ENCODE results near the gene FAM151B. TPM values are rescaled to one million over a fixed set of nuclear protein-coding genes. Genes with fewer than 3 reads are reported as not detected.
"Not testable (repeated sequence)": the region's sequence is repeated elsewhere in the genome, so short reads cannot be mapped to it uniquely, and the experiment has no call there.

The FAM151B gene
- total RNA-seq, 4 donors from 2014 or later = 0.79 to 5.7 (median 4.1) TPM

DNA sequence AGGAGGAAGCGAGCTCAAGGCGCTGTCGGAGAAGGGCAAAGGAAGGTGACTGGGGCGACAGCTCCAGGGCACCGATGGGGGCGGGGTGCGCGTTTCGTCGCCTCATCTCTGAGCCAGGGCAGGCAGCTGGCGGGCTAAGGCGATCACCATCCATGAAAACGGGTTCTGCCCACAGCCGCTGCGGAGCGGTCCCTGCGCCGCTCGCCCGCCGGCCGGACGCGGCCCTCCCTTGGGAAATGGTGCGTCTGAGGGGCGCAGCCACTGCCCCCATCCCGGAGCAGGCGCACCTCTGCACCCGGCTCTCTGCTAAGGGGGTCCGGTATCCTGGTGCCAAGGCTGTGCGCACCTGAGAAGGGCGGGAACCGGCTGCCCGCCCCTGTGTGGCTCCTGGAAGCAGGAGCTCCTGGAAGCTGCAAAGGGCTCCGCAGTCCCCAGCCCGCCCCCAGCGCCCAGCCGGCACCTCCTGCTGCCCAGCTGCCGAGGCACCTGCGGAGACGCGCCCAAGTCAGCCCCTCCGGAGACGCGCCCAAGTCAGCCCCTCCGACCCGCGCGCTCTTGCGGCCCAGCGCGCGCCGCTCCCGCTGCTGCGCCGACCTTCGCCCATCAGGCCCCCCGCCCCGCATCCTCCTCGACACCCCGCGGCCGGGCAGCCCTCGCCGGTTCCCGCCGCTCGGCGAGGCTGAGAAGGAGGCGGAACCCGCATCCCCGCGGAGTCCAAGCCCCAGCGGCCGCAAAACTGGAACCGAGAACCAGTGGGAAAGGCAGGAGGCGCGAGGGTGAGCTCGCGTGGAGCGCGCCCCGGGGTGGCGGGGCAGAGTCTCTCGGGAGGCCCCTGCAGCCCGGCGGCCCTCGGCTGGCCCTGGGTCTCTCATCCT is 81.4 kb downstream of the FAM151B start:
- DNase-seq (ENCODE audit: low spot score) (no peak), ATAC-seq (ENCODE audit: low FRiP score) (no peak)
- TF ChIP-seq, protein P1, sequence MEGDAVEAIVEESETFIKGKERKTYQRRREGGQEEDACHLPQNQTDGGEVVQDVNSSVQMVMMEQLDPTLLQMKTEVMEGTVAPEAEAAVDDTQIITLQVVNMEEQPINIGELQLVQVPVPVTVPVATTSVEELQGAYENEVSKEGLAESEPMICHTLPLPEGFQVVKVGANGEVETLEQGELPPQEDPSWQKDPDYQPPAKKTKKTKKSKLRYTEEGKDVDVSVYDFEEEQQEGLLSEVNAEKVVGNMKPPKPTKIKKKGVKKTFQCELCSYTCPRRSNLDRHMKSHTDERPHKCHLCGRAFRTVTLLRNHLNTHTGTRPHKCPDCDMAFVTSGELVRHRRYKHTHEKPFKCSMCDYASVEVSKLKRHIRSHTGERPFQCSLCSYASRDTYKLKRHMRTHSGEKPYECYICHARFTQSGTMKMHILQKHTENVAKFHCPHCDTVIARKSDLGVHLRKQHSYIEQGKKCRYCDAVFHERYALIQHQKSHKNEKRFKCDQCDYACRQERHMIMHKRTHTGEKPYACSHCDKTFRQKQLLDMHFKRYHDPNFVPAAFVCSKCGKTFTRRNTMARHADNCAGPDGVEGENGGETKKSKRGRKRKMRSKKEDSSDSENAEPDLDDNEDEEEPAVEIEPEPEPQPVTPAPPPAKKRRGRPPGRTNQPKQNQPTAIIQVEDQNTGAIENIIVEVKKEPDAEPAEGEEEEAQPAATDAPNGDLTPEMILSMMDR (IDR thresholded peaks at IDR 0.05) = no peak

DNA sequence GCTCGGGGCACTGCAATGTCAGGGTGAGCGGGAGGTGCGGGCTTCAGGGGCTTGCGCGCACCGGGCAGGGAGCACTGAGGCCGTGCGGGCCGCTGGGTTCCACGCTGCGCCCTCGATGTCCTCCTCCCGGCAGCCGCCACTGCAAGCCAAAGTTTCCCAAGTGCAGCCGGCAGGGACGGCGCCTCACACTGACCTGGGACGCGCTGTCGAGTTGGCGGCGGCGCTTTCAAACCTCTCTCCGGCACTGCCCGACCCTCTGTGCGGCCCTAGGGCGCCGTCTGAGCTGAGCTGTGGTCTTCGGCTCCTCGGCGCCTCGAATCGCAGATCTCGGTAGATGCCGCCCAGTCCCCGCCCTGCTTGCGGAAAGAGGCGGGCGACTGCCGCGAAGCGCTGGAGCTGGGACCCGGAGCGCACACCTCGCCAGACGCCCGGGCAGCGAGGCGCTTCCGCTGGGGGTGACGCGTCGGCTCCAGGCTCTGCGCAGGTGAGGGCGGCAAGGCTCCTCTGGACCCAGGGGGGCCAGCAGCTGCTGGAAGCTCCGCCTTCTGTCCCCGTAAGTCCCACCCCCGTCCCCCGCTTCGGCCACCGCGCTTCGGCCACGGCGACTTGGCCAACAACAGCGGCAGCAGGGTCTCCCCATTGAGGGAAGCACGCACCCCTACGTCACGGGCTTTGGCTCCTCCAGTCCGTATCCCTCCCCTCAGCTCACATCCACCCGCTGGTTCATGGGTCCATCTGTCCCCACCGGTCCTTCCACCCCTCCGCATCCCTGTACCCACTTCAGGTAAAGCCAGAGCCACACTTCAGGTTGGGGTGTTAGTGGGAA is 82.3 kb downstream of the FAM151B start, which contains the start of gene ANKRD34B:
ANKRD34B (minus strand) TSS at position 320 of the 826 bp plus-strand sequence. CDS start 10,261 bp downstream, outside the sequence.
- no peak for DNase-seq (ENCODE audit: low spot score)
- ATAC-seq (ENCODE audit: low FRiP score) = peak; percentile 11

DNA sequence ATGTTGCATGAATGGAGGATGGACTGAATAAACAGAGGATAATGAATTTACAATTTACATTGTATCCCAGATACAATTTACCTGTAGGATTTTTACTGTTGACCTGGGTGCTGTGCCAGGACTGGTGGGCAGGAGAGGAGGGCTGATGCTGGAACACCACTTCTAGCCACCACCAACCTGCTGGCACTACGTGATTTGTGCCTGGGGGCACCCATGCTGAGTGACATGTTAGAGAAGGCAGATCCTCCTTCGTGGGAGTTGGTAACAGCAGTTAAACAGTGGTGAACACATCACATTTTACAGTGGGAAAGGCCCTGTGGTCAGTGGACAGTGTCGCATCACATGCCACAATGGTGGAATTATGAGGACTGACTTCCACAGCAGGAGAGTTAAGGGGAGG is 85.2 kb downstream of the FAM151B start:
- TF ChIP-seq, protein P1 (IDR thresholded peaks at IDR 0.05) = no peak
- DNase-seq (ENCODE audit: low spot score) (no peak), ATAC-seq (ENCODE audit: low FRiP score) (no peak)

More for the DNA sequence above, 82.3 kb downstream of the FAM151B start, which contains the start of gene ANKRD34B:
- TF ChIP-seq, protein P1 (IDR thresholded peaks at IDR 0.05) = no peak

DNA sequence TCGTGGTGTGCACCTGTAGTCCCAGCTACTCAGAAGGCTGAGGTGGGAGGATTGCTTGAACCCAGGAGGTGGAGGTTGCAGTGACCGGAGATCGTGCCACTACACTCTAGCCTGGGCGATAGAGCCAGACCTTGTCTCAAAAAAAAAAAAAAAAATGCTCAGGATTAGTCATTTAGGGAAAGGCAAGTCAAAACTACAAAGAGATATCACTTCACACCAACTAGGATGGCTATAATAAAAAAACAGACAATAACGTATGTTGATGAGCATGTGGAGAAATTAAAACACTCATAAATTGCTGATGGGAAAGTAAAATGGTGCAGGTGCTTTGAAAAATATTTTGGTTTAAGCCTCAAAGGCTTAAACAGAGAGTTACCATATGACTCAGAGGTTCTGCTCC is 88.5 kb downstream of the FAM151B start:
- ATAC-seq (ENCODE audit: low FRiP score) (no peak), DNase-seq (ENCODE audit: low spot score) (no peak)
- TF ChIP-seq, protein P1 (IDR thresholded peaks at IDR 0.05) = no peak

DNA sequence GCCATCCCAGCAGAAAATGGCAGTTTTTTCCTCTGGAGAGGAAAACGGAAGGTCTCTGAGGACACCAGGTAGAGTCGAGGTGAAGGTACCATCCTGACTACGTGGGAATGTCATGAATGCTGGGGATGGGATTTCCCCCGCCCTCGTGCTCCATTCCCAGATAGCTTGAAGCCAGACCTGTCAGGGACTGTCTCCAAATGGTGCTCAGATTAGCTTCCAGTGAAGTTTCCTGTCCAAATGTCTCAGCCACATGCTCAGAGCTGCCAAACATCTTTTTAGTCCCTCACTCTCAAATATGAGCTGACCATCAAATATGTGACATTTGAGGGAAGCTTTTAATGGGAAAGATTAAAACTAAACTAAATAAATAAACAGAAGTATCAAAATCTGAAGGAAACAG is 89.8 kb downstream of the FAM151B start:
- ATAC-seq (ENCODE audit: low FRiP score) (no peak), DNase-seq (ENCODE audit: low spot score) (no peak)
- TF ChIP-seq, protein P1 (IDR thresholded peaks at IDR 0.05) = no peak

DNA sequence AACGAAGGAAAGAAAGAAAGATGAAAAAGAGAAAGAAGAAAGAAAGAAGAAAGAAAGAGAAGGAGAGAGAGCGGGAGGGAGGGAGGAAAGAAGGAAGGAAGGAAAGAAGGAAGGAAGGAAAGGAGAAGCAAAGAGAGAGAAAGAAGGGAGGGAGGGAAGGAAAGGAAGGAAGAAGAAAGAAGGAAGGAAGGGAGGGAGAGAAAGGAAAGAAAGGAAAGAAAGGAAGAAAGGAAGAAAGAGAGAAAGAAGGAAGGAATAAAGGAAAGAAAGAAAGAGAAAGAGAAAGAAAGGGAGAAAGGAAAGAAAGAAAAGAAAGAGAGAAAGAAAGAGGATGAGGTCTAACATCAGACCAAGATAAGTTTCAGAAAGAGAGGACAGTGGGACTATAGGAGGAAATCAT is 91.2 kb downstream of the FAM151B start:
- DNase-seq (ENCODE audit: low spot score) (no peak), ATAC-seq (ENCODE audit: low FRiP score) (no peak)

DNA sequence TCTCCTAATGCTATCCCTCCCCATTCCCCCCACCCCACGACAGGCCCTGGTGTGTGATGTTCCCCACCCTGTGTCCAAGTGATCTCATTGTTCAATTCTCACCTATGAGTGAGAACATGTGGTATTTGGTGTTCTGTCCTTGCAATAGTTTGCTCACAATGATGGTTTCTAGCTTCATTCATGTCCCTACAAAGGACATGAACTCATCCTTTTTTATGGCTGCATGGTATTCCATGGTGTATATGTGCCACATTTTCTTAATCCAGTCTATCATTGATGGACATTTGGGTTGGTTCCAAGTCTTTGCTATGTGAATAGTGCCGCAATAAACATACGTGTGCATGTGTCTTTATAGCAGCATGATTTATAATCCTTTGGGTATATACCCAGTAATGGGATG is 92.4 kb downstream of the FAM151B start:
- ATAC-seq (ENCODE audit: low FRiP score); DNase-seq (ENCODE audit: low spot score): not testable (repeated sequence)

More for the DNA sequence above, 91.2 kb downstream of the FAM151B start:
- TF ChIP-seq, protein P1 (IDR thresholded peaks at IDR 0.05) = no peak

Measured in omental fat pad (tissue), 4 donors.